Ovary (tissue), 9 donors: ENCODE measurements around the gene LRRC26. TPM values are rescaled to one million over a fixed set of nuclear protein-coding genes. Genes with fewer than 3 reads are reported as not detected.

ENCODE experiments used
- DNase-seq, 5 donors: peaks; one replicate each; pipeline ENCODE4 v3.0.0-alpha.2; 2019 to 2020
- H3K27ac ChIP-seq, 2 donors: fragments of 200-600 bp; one replicate each; pipeline versions ENCODE4 v1.5.1 to v1.8.0; 2019 to 2022
- H3K27me3 ChIP-seq: fragments of 200-600 bp; one replicate; pipeline ENCODE4 v1.8.0; 2022
- H3K36me3 ChIP-seq: fragments of 200-600 bp; sonication (generic); one replicate; pipeline ENCODE4 v1.5.1; 2019
- H3K4me1 ChIP-seq: one replicate; pipeline ENCODE4 v1.8.1; 2013; ENCODE audit warnings: mild to moderate bottlenecking, moderate library complexity; ENCODE audit not compliant: insufficient read depth
- H3K4me3 ChIP-seq: fragments of 200-600 bp; sonication (generic); one replicate; pipeline ENCODE4 v1.5.1; 2017
- H3K9me3 ChIP-seq, 2 donors: fragments of 200-600 bp in 1 of 2; sonication (generic) in 1 of 2; one replicate each; pipeline versions ENCODE4 v1.5.1 to v1.8.1; 2013 to 2019; ENCODE audit warnings: mild to moderate bottlenecking in 1 of 2, moderate library complexity in 1 of 2
- CTCF ChIP-seq, 3 donors: fragments of 450-650 bp in 2 of 3; fragments of 200-600 bp in 1 of 3; IDR thresholded peaks; one replicate each; pipeline versions ENCODE4 v1.5.1 to v1.8.0; 2016 to 2022; ENCODE audit warnings: antibody characterized with exemption in 3 of 3, mild to moderate bottlenecking in 1 of 3
- EP300 ChIP-seq: sonication (generic); formaldehyde crosslinking; IDR thresholded peaks from one replicate; pipeline ENCODE4 v1.6.1; 2017; ENCODE audit warnings: antibody characterized with exemption
- POLR2A ChIP-seq: fragments of 450-650 bp; IDR thresholded peaks from one replicate; pipeline ENCODE4 v1.6.1; 2017; ENCODE audit warnings: antibody characterized with exemption, mild to moderate bottlenecking, moderate library complexity
- WGBS, 3 donors: extraction: QIAGEN DNeasy Blood & Tissue Kit in 1 of 3; methylation state at CpG; one replicate each; pipeline versions ENCODE4 v1.1.5 to v1.1.7; 2013 to 2017; 5-methylcytosine and 5-hydroxymethylcytosine counted together
- intact Hi-C, 4 donors: fragments of 100-400 bp; cut with DNase I; formaldehyde crosslinking; loops; one replicate each; pipeline versions ENCODE4 v1.11.0 to v1.15.1; 2022 to 2023
- polyA plus RNA-seq, 2 donors: library from polyadenylated mRNA; stranded (reverse); fragments of 200-250 nt in 1 of 2; fragments of 350-450 nt in 1 of 2; fragmentation: Illumina TruSeq in 1 of 2; extraction: RNeasy Lipid Tissue Mini Kit (QIAGEN cat#74804) in 1 of 2; gene quantifications; one replicate each; pipeline ENCODE4 v1.2.3, GENCODE V29; 2013 to 2014
- total RNA-seq, 7 donors: library from RNA; depleted of rRNA in 2 of 7; stranded (reverse); fragments of >200 nt in 2 of 7; fragmentation: NEBNext Ultra II Directional in 3 of 7; extraction: Animal tissue kit (Norgen Biotek cat#: 25700) in 3 of 7; gene quantifications; one replicate each; pipeline versions ENCODE4 v1.1.0 to v1.2.4, GENCODE V29; 2016 to 2023
- donor health status: DM: no; HTN: no; CAD: no; lungs with moderate emphysema.
- donor health status: DM: no; HTN: no; CAD: no.
- donor health status: Bipolar disorder and iron deficiency.
- donor health status: DM: yes; HTN: yes; CAD: no.
- donor health status: DM: no; HTN: no; CAD: no.
- donor health status: DM: yes; HTN: yes; CAD: no.

Gene LRRC26
- total and polyA plus RNA-seq, 9 donors, result 0.23 to 3.0 TPM; not detected in 7

GRCh38 chr9:137165250-137165836 is 4.5 kb downstream of the LRRC26 start:
- no peak for DNase-seq
- TF ChIP-seq POLR2A (no peak), EP300 (no peak), CTCF (IDR thresholded peaks at IDR 0.05) (no peak)
- WGBS, 3 donors, result 71 to 78% (median 73%) methylated on average over 32 of the region's 32 CpGs
- H3K27ac ChIP-seq, result no peak overlapping the region
- no peaks in the 10 kb centered on the region for H3K9me3 ChIP-seq
- peaks cover 28% of the 10 kb centered on the region for H3K27me3 ChIP-seq
- no peaks in the 10 kb centered on the region for H3K36me3 ChIP-seq
- intact Hi-C loops, result no loop called here
- H3K4me3 ChIP-seq, result no peak overlapping the region
- peaks cover 17% of the 10 kb centered on the region for H3K4me1 ChIP-seq

GRCh38 chr9:137164370-137165249 is 5.2 kb downstream of the LRRC26 start:
- Histone ChIP-seq H3K9me3 (no peaks in the 10 kb centered on the region), H3K36me3 (no peaks in the 10 kb centered on the region), H3K27me3 (peaks cover 28% of the 10 kb centered on the region), H3K4me3 (no peak overlapping the region), H3K4me1 (peaks cover 16% of the 10 kb centered on the region), H3K27ac (no peak overlapping the region)
- TF ChIP-seq EP300, result no peak
- no peak for TF ChIP-seq CTCF (IDR thresholded peaks at IDR 0.05)
- no peak for TF ChIP-seq POLR2A
- intact Hi-C loops, result no loop called here
- DNase-seq, result no peak
- WGBS, 3 donors, result 50 to 64% (median 55%) methylated on average over 34 of the region's 34 CpGs

- Histone ChIP-seq H3K4me1 (peaks cover 10% of the 10 kb centered on the region), H3K27ac (no peak overlapping the region), H3K27me3 (peaks cover 25% of the 10 kb centered on the region), H3K4me3 (no peak overlapping the region), H3K36me3 (no peaks in the 10 kb centered on the region), H3K9me3 (no peaks in the 10 kb centered on the region)
- 75 to 86% (median 84%) methylated on average over 21 to 22 of the region's 22 CpGs for WGBS, 3 donors
- TF ChIP-seq EP300, result no peak
- TF ChIP-seq CTCF (IDR thresholded peaks at IDR 0.05), result no peak
- TF ChIP-seq POLR2A, result no peak
- DNase-seq, result no peak
- intact Hi-C loops, result no loop called here
These were observed 6.0 kb downstream of the LRRC26 start for GRCh38 chr9:137163805-137164204.

- no peak for DNase-seq
- Histone ChIP-seq H3K4me3 (no peak overlapping the region), H3K27me3 (peaks cover 25% of the 10 kb centered on the region), H3K9me3 (no peaks in the 10 kb centered on the region), H3K36me3 (no peaks in the 10 kb centered on the region), H3K27ac (no peak overlapping the region), H3K4me1 (peaks cover 7% of the 10 kb centered on the region)
- TF ChIP-seq EP300, result no peak
- TF ChIP-seq CTCF (IDR thresholded peaks at IDR 0.05), result no peak
- TF ChIP-seq POLR2A, result no peak
- WGBS, 3 donors, result 17 to 29% (median 27%) methylated on average over 19 to 26 of the region's 26 CpGs
- intact Hi-C loops, result no loop called here
These were observed 6.5 kb downstream of the LRRC26 start for GRCh38 chr9:137163365-137163715.
